Liver (tissue), 3 donors: ENCODE data around the gene AP5S1.

Experiments used
- GABPA ChIP-seq, 2 donors: IDR thresholded peaks in 1 of 2; conservative IDR thresholded peaks in 1 of 2; 2 replicates each; pipeline ENCODE4 v1.6.1; 2016; ENCODE audit warnings: antibody characterized with exemption in 2 of 2, mild to moderate bottlenecking in 1 of 2, moderate library complexity in 1 of 2
- JUND ChIP-seq, 2 donors: IDR thresholded peaks; 2 replicates each; pipeline ENCODE4 v1.6.1; 2016; ENCODE audit warnings: antibody characterized with exemption in 2 of 2
- RAD21 ChIP-seq, 2 donors: IDR thresholded peaks; 2 replicates each; pipeline ENCODE4 v1.6.1; 2016; ENCODE audit warnings: antibody characterized with exemption in 2 of 2, mild to moderate bottlenecking in 2 of 2
- SP1 ChIP-seq: IDR thresholded peaks from 2 replicates; pipeline ENCODE4 v1.6.1; 2018; ENCODE audit warnings: antibody characterized with exemption, mild to moderate bottlenecking
- TAF1 ChIP-seq: conservative IDR thresholded peaks from 2 replicates; pipeline ENCODE4 v1.6.1; 2016; ENCODE audit warnings: antibody characterized with exemption, mild to moderate bottlenecking
- TF ChIP-seq, protein P1 (sequence below): fragments of 150-350 bp; IDR thresholded peaks from 2 replicates; pipeline ENCODE4 v1.5.1; 2017; ENCODE audit warnings: improper control_type of control experiment, low read depth, low read length; ENCODE audit not compliant: missing input control
- TF ChIP-seq, protein P2 (sequence below): IDR thresholded peaks from 2 replicates; pipeline ENCODE4 v1.6.1; 2016; ENCODE audit warnings: antibody characterized with exemption
- TF ChIP-seq, protein P3 (sequence below): IDR thresholded peaks from 2 replicates; pipeline ENCODE4 v1.6.1; 2016; ENCODE audit warnings: antibody characterized with exemption
- donor health status: healthy.
- donor health status: healthy.

DNA sequence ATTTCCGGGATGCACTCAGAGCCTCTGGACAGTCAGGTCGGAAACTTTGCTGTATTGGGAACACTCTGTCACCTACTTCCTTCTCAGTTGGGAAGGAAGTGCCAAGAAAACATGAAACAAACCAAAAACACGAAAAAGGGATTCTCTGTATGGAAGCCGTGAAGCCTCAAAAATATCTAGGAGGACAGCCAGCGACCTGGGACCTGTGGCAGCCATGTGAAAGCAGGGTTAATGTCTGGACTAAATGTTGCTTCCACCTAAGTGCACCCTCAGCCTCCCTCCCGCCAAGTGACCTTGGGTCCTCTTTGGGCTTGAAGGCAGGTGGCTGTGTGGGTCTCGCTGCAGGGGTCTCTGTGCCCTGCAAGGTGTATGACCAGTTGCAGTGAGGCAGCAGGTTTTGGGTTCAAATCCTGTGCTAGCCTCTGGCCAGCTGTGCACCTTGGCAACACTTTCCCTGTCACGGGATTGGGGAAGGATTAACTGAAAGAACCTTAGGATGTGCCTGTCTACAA, 27.1 kb downstream of the AP5S1 start:
- TF ChIP-seq TAF1 (no peak), RAD21 (IDR thresholded peaks at IDR 0.05) (no peak), SP1 (no peak), JUND (IDR thresholded peaks at IDR 0.05) (no peak), GABPA (IDR thresholded peaks at IDR 0.05 in 1 of 2, conservative IDR thresholded peaks at IDR 0.05 in 1 of 2) (no peak)
- TF ChIP-seq, protein P1, sequence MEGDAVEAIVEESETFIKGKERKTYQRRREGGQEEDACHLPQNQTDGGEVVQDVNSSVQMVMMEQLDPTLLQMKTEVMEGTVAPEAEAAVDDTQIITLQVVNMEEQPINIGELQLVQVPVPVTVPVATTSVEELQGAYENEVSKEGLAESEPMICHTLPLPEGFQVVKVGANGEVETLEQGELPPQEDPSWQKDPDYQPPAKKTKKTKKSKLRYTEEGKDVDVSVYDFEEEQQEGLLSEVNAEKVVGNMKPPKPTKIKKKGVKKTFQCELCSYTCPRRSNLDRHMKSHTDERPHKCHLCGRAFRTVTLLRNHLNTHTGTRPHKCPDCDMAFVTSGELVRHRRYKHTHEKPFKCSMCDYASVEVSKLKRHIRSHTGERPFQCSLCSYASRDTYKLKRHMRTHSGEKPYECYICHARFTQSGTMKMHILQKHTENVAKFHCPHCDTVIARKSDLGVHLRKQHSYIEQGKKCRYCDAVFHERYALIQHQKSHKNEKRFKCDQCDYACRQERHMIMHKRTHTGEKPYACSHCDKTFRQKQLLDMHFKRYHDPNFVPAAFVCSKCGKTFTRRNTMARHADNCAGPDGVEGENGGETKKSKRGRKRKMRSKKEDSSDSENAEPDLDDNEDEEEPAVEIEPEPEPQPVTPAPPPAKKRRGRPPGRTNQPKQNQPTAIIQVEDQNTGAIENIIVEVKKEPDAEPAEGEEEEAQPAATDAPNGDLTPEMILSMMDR, result no peak
- TF ChIP-seq, protein P2, sequence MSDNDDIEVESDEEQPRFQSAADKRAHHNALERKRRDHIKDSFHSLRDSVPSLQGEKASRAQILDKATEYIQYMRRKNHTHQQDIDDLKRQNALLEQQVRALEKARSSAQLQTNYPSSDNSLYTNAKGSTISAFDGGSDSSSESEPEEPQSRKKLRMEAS, result no peak
- TF ChIP-seq, protein P3, sequence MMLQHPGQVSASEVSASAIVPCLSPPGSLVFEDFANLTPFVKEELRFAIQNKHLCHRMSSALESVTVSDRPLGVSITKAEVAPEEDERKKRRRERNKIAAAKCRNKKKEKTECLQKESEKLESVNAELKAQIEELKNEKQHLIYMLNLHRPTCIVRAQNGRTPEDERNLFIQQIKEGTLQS, result no peak
